ENCODE measurements around the gene IGSF21. TPM values are rescaled to one million over a fixed set of nuclear protein-coding genes. Genes with fewer than 3 reads are reported as not detected.

IGSF21 gene
- polyA plus RNA-seq (2012; rRNA removed): not detected in 2 replicates
- not detected in 2 replicates for polyA plus RNA-seq (2012; cell fraction: cytosol; rRNA removed)
- not detected in 2 replicates for polyA plus RNA-seq (2012; cell fraction: nucleus; rRNA removed)

GRCh38 chr1:18107369-18108298, at the start of gene IGSF21:
Gene IGSF21, plus strand, starts transcription at chr1:18107798. Its CDS starts 331 bp downstream, at chr1:18108129.
- 9% methylated on average over 29 of the region's 108 CpGs for WGBS (ENCODE audit: low lambda C conversion rate)
- H3F3A ChIP-seq (replicated peaks; ENCODE audit: insufficient read depth): no peaks in the 10 kb centered on the region
- POLR2A ChIA-PET: interaction anchor here (0.7 to 2.4 kb wide), 2 partner anchors 27 to 35 kb away, joined by 3 to 6 read pairs; no protein-coding TSS in a partner anchor
- no peak within 1 kb of the TSS for H3K9ac ChIP-seq
- no peaks in the 10 kb centered on the region for H3K79me2 ChIP-seq (ENCODE audit: insufficient read depth)
- CTCF ChIA-PET: interaction anchor here (0.6 to 4.4 kb wide), 22 partner anchors 10 to 474 kb away, joined by 3 to 28 read pairs (median 4); no protein-coding TSS in a partner anchor
- TF ChIP-seq MXI1 (IDR thresholded peaks at IDR 0.05; ENCODE audit: low read depth, low read length): no peak
- TF ChIP-seq USF1 (IDR thresholded peaks at IDR 0.05; ENCODE audit: borderline replicate concordance, low read depth): no peak
- no peak for TF ChIP-seq SMC3 (IDR thresholded peaks at IDR 0.05; ENCODE audit: low read depth, low read length)
- no peak for TF ChIP-seq ELF1 (IDR thresholded peaks at IDR 0.05)
- no peak for TF ChIP-seq MAX (IDR thresholded peaks at IDR 0.05; ENCODE audit: low read depth)
- no peak for TF ChIP-seq EZH2phosphoT487 (IDR thresholded peaks at IDR 0.05; ENCODE audit: borderline replicate concordance, low read depth)
- no peak for TF ChIP-seq RCOR1 (IDR thresholded peaks at IDR 0.05; ENCODE audit: low read length)
- no peak for TF ChIP-seq JUND (IDR thresholded peaks at IDR 0.05)
- no peak for TF ChIP-seq EP300 (IDR thresholded peaks at IDR 0.05; ENCODE audit: borderline replicate concordance in 1 of 2, low read depth in 1 of 2, low read length in 1 of 2)
- TF ChIP-seq REST (IDR thresholded peaks at IDR 0.05; ENCODE audit: low read depth, low read length): no peak
- TF ChIP-seq, protein P1, sequence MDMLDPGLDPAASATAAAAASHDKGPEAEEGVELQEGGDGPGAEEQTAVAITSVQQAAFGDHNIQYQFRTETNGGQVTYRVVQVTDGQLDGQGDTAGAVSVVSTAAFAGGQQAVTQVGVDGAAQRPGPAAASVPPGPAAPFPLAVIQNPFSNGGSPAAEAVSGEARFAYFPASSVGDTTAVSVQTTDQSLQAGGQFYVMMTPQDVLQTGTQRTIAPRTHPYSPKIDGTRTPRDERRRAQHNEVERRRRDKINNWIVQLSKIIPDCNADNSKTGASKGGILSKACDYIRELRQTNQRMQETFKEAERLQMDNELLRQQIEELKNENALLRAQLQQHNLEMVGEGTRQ (IDR thresholded peaks at IDR 0.05; ENCODE audit: borderline replicate concordance, low read depth, low read length): no peak
- no peak for TF ChIP-seq SIN3A (IDR thresholded peaks at IDR 0.05; ENCODE audit: borderline replicate concordance, low read depth, low read length)
- peak; percentile 79 for DNase-seq
- peaks cover 20% of the 10 kb centered on the region; the same call in 1 of the 2 replicates for H3K27me3 ChIP-seq (ENCODE audit: insufficient read depth)
- no peaks in the 10 kb centered on the region for H3K36me3 ChIP-seq (replicated peaks in 1 of 2; ENCODE audit: control insufficient read depth in 1 of 2, insufficient read depth in 2 of 2, low read length in 1 of 2)
- H3K4me1 ChIP-seq (ENCODE audit: control insufficient read depth in 1 of 2, insufficient read depth in 2 of 2, low read depth in 1 of 2, low read length in 1 of 2): peaks cover 0 to 25% of the 10 kb centered on the region in 2 experiments; a peak in 1 of 4 replicates
- H3K4me2 ChIP-seq: no peak within 1 kb of the TSS
- H3K4me3 ChIP-seq (ENCODE audit: low read depth in 2 of 2, low read length in 1 of 2): peak within 1 kb of the TSS in 1 of 2 experiments; percentile 6; a peak in 1 of 4 replicates
- H3K9me2 ChIP-seq: no peaks in the 10 kb centered on the region
- H3K27ac ChIP-seq (ENCODE audit: low read depth in 2 of 2, low read length in 1 of 2): no peak within 1 kb of the TSS
- H2AFZ ChIP-seq (ENCODE audit: low read depth): no peak within 1 kb of the TSS
- no peaks in the 10 kb centered on the region for H3K9me3 ChIP-seq
- no peaks in the 10 kb centered on the region for H4K20me1 ChIP-seq (ENCODE audit: insufficient read depth)
